Keratinocyte (primary cell): ENCODE data around the gene PEAR1. TPM values are rescaled to one million over a fixed set of nuclear protein-coding genes. Genes with fewer than 3 reads are reported as not detected.

ENCODE experiments used
- DNase-seq: peaks from one replicate; pipeline ENCODE4 v3.0.0-alpha.2; 2011; ENCODE audit warnings: low read depth, missing footprints, low spot score
- FAIRE-seq: peaks from 2 replicates; lab custom pipeline; 2011; peaks lifted over from hg19 to GRCh38; lab: Jason Lieb, UNC
- H2AFZ ChIP-seq: 2 replicates; pipeline ENCODE4 v1.6.0; 2012; ENCODE audit warnings: low read length, control low read depth, inconsistent platforms; ENCODE audit not compliant: control insufficient read depth
- H3K27ac ChIP-seq: 2 replicates; pipeline ENCODE4 v1.5.1; 2011; ENCODE audit warnings: low read length; ENCODE audit not compliant: control insufficient read depth, insufficient read depth
- H3K27me3 ChIP-seq: 3 replicates; pipeline ENCODE4 v1.6.0; 2011; ENCODE audit warnings: low read length; ENCODE audit not compliant: control insufficient read depth, insufficient read depth; ENCODE audit errors: extremely low read depth
- H3K36me3 ChIP-seq, 2 experiments: 2 replicates in 1 of 2; 3 replicates in 1 of 2; pipeline ENCODE4 v1.5.1; 2011; ENCODE audit warnings: low read length in 2 of 2, mild to moderate bottlenecking in 1 of 2; ENCODE audit not compliant: control insufficient read depth in 2 of 2, insufficient read depth in 2 of 2; ENCODE audit errors: extremely low read depth in 1 of 2
- H3K4me1 ChIP-seq: 3 replicates; pipeline ENCODE4 v1.5.1; 2011; ENCODE audit warnings: low read length; ENCODE audit not compliant: control insufficient read depth, insufficient read depth; ENCODE audit errors: extremely low read depth
- H3K4me2 ChIP-seq: 3 replicates; pipeline ENCODE4 v1.6.0; 2011; ENCODE audit warnings: low read depth, low read length; ENCODE audit not compliant: control insufficient read depth, insufficient read depth; ENCODE audit errors: extremely low read depth
- H3K4me3 ChIP-seq, 3 experiments: fragments of 200-600 bp in 1 of 3; sonication (generic) in 1 of 3; 2 replicates in 2 of 3; 3 replicates in 1 of 3; pipeline ENCODE4 v1.5.1; 2011 to 2016; ENCODE audit warnings: low read length in 3 of 3, mild to moderate bottlenecking in 3 of 3, control low read depth in 2 of 3, inconsistent platforms in 1 of 3, low read depth in 1 of 3, mixed read lengths in 1 of 3, mixed run types in 1 of 3, moderate library complexity in 1 of 3; ENCODE audit not compliant: control insufficient read depth in 2 of 3, insufficient read depth in 2 of 3; ENCODE audit errors: extremely low read depth in 1 of 3
- H3K79me2 ChIP-seq: 2 replicates; pipeline ENCODE4 v1.6.0; 2012; ENCODE audit warnings: low read length; ENCODE audit not compliant: control insufficient read depth, insufficient read depth
- H3K9ac ChIP-seq: 3 replicates; pipeline ENCODE4 v1.6.0; 2011; ENCODE audit warnings: low read length; ENCODE audit not compliant: control insufficient read depth, insufficient read depth; ENCODE audit errors: extremely low read depth
- H3K9me1 ChIP-seq: 3 replicates; pipeline ENCODE4 v1.6.0; 2011; ENCODE audit warnings: low read length; ENCODE audit not compliant: control insufficient read depth, insufficient read depth; ENCODE audit errors: extremely low read depth
- H3K9me3 ChIP-seq: 2 replicates; pipeline ENCODE4 v1.5.1; 2012; ENCODE audit warnings: low read depth, low read length; ENCODE audit not compliant: control insufficient read depth
- H4K20me1 ChIP-seq: 3 replicates; pipeline ENCODE4 v1.6.0; 2011; ENCODE audit warnings: low read length; ENCODE audit not compliant: control insufficient read depth, insufficient read depth; ENCODE audit errors: extremely low read depth
- CTCF ChIP-seq, 3 experiments: IDR thresholded peaks in 1 of 3; conservative IDR thresholded peaks in 1 of 3; optimal IDR thresholded peaks in 1 of 3; 2 replicates in 2 of 3; 3 replicates in 1 of 3; pipeline versions ENCODE3 to v1.5.1; 2011; ENCODE audit warnings: low read length in 3 of 3, mild to moderate bottlenecking in 3 of 3, moderate library complexity in 2 of 3, control low read depth in 1 of 3, inconsistent platforms in 1 of 3; ENCODE audit not compliant: insufficient read depth in 2 of 3; ENCODE audit errors: extremely low read depth in 1 of 3
- EZH2 ChIP-seq: IDR thresholded peaks from one replicate; pipeline ENCODE4 v1.6.1; 2012; ENCODE audit warnings: inconsistent platforms, mild to moderate bottlenecking, low read length, moderate library complexity
- dilution Hi-C: fragments of 300-500 bp; cut with MboI; formaldehyde crosslinking; loops from one replicate; pipeline ENCODE4 v1.7.0; 2020; ENCODE audit warnings: low sequenced_read_pairs; ENCODE audit not compliant: extremely low pct_ligation_motif_present
- polyA plus RNA-seq, 5 experiments: library from polyadenylated mRNA; depleted of rRNA in 3 of 5; stranded (reverse) in 3 of 5; stranded (forward) in 1 of 5; unstranded in 1 of 5; fragments of >200 nt; gene quantifications; 1 replicate in 1 of 5; 2 replicates in 3 of 5; 3 replicates in 1 of 5; pipeline versions ENCODE4 v1.2.1 to v1.2.3, GENCODE V29; 2011 to 2012; ENCODE audit warnings: missing spikeins in 2 of 5, low read depth in 1 of 5, low replicate concordance in 1 of 5

The PEAR1 gene
- polyA plus RNA-seq, 1 donor (not counting 4 experiments of a cell fraction or from before 2014, with no cell fraction given): 4.2 TPM

DNA sequence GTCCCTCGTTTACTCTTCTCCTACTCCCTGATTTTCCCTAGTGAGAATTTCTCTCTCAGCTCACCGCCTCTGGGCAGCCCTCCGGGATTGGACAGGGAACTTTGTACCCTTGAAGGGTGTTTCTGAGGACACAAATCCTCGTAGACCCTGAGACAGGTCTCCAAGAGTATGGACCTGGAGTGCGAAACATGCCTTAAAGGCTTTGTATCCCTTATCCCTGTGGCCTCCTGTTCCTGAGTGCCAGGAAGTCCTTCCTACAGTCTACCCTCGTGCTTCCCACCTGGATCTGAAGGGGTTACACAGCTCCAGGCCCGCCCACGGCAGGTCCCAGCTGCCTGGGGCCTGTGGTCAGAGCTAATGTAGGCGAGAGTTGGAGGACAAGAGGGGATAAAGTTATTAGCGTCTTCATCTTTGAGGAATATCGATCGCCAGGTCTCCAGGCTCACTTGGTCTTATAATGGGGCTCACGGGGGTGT lies 7.6 kb upstream of the PEAR1 start:
- Histone ChIP-seq H3K9me3 (no peaks in the 10 kb centered on the region), H3K9me1 (no peaks in the 10 kb centered on the region), H4K20me1 (peaks cover 3% of the 10 kb centered on the region), H3K79me2 (no peaks in the 10 kb centered on the region), H3K9ac (no peak overlapping the region), H3K4me1 (no peaks in the 10 kb centered on the region), H3K36me3 (no peaks in the 10 kb centered on the region), H3K4me2 (no peak overlapping the region), H3K27me3 (peaks cover 49% of the 10 kb centered on the region), H3K27ac (no peak overlapping the region), H3K4me3 (no peak overlapping the region), H2AFZ (no peak overlapping the region)
- FAIRE-seq: no peak
- dilution Hi-C loops: no loop called here
- TF ChIP-seq EZH2 (no peak), CTCF (optimal IDR thresholded peaks at IDR 0.05 in 1 of 3, IDR thresholded peaks at IDR 0.05 in 1 of 3, conservative IDR thresholded peaks at IDR 0.05 in 1 of 3; ENCODE audit: extremely low read depth in 1 of 3, insufficient read depth in 2 of 3, low read length in 3 of 3) (no peak)
- no peak for DNase-seq

- no peak overlapping the region for H3K4me3 ChIP-seq
- H3K4me2 ChIP-seq: no peak overlapping the region
- H3K36me3 ChIP-seq: no peaks in the 10 kb centered on the region
- no peak overlapping the region for H3K27ac ChIP-seq
- H4K20me1 ChIP-seq: peaks cover 3% of the 10 kb centered on the region
- DNase-seq (no peak), FAIRE-seq (no peak)
- H3K9me3 ChIP-seq: no peaks in the 10 kb centered on the region
- TF ChIP-seq CTCF (optimal IDR thresholded peaks at IDR 0.05 in 1 of 3, IDR thresholded peaks at IDR 0.05 in 1 of 3, conservative IDR thresholded peaks at IDR 0.05 in 1 of 3; ENCODE audit: extremely low read depth in 1 of 3, insufficient read depth in 2 of 3, low read length in 3 of 3) (no peak), EZH2 (no peak)
- no peaks in the 10 kb centered on the region for H3K9me1 ChIP-seq
- peaks cover 42% of the 10 kb centered on the region for H3K27me3 ChIP-seq
- no peaks in the 10 kb centered on the region for H3K79me2 ChIP-seq
- dilution Hi-C loops: no loop called here
- no peaks in the 10 kb centered on the region for H3K4me1 ChIP-seq
- no peak overlapping the region for H2AFZ ChIP-seq
- no peak overlapping the region for H3K9ac ChIP-seq
Observed at GRCh38 chr1:156886583-156887281, 6.8 kb upstream of the PEAR1 start.
